ENCODE measurements around the gene UBE2H. TPM values are rescaled to one million over a fixed set of nuclear protein-coding genes. Genes with fewer than 3 reads are reported as not detected.

The UBE2H gene
- total RNA-seq, 4 donors from 2014 or later: 89.3 to 95.8 (median 90.9) TPM

DNA sequence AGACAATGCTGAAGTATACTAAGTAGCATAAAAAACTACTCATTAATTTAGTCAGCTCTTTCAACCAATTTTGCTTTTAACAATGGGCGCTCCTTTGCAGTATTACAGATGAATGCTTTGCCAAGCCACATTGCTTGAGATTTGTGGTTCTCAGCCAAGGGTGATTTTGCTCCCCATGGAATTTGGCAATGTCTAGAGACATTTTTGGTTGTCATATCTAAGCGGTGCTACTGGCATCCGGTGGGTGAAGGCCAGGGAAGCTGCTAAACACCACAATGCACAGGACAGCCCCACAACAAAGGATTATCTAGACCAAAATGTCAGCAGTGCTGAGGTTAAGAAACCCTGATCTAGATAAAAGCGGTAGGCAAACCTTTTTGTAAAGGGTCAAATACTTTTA lies 112.0 kb downstream of the UBE2H start:
- TF ChIP-seq, protein P1, sequence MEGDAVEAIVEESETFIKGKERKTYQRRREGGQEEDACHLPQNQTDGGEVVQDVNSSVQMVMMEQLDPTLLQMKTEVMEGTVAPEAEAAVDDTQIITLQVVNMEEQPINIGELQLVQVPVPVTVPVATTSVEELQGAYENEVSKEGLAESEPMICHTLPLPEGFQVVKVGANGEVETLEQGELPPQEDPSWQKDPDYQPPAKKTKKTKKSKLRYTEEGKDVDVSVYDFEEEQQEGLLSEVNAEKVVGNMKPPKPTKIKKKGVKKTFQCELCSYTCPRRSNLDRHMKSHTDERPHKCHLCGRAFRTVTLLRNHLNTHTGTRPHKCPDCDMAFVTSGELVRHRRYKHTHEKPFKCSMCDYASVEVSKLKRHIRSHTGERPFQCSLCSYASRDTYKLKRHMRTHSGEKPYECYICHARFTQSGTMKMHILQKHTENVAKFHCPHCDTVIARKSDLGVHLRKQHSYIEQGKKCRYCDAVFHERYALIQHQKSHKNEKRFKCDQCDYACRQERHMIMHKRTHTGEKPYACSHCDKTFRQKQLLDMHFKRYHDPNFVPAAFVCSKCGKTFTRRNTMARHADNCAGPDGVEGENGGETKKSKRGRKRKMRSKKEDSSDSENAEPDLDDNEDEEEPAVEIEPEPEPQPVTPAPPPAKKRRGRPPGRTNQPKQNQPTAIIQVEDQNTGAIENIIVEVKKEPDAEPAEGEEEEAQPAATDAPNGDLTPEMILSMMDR (IDR thresholded peaks at IDR 0.05; ENCODE audit: low read depth): no peak

GRCh38 chr7:129836983-129837382 lies 115.8 kb downstream of the UBE2H start:
- TF ChIP-seq, protein P1 (IDR thresholded peaks at IDR 0.05; ENCODE audit: low read depth): no peak

DNA sequence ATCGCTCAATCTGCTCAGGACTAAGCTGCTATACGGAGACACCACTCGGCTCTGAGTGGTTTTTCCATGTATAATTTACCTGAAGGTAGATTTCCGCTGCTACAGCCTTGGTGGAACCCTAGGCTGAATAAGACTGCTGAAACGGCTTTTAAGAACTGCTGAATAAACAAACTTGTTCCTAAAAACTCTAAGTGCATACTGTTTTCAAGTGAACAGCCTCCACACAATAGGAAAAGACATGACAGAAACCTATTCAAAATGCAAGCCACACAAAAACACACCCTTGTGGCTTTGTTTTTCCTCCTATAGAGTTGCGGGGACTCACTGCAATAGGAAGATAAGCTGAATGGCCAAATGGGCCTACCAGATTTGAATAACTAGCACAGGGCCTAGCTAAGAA lies 117.2 kb downstream of the UBE2H start:
- TF ChIP-seq, protein P1 (IDR thresholded peaks at IDR 0.05; ENCODE audit: low read depth): no peak

- TF ChIP-seq, protein P1 (IDR thresholded peaks at IDR 0.05; ENCODE audit: low read depth): no peak
Observed at GRCh38 chr7:129832701-129833227, 120.0 kb downstream of the UBE2H start.

GRCh38 chr7:129832282-129832681 lies 120.5 kb downstream of the UBE2H start:
- TF ChIP-seq, protein P1 (IDR thresholded peaks at IDR 0.05; ENCODE audit: low read depth): no peak

DNA sequence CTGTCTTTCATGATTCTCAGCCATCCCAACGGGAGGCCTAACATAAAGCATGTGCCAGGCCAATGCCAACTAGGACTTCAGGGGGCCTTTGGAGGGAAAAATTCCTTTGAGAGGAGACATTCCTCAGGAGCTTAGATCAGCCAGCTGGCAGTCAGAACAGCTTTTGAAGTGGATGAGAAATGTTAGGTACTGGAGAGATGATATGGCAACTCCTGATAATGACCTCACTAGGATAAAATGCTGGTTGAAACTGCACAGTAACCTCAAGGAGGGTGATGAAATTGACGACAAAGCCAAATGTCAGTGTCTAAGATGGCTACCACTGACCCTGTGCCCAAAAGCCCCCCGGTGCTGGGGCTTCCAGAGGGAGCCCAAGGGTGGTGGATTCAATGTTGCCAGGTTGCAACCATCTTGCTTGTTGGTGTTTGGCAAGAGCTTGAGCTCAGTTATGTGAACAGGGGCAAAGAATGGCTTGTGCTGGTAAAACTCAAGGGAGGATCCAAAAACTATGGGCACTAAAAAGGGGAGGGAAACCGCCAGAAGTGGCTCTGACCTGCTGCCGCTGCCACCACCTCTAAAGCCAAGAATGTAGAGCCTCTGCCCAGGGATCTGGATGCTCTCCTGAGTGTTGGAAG lies 121.2 kb downstream of the UBE2H start:
- TF ChIP-seq, protein P1 (IDR thresholded peaks at IDR 0.05; ENCODE audit: low read depth): no peak

DNA sequence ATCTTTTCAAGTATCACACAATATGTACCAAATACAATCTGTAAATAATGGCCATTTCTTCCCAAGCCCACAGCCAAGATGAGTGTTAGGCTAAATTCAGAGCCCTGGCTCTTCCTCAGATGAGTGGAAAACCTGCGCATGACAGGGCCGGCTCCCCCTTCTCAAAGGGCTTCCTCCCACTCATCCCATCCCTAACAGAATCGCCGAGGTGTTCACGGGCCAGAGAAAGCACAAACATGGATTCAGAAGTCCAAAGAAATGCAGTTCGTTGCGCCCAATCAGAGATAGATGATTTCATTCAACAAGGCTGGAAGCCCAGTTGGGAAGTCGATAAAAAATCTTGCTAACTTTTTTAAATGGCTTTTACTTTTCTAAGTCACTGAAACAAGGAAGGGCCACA lies 121.8 kb downstream of the UBE2H start:
- TF ChIP-seq, protein P1 (IDR thresholded peaks at IDR 0.05; ENCODE audit: low read depth): no peak
